GM19240 (cell line): ENCODE results near the gene PSORS1C1.

Experiments
- DNase-seq: peaks from one replicate; pipeline ENCODE4 v3.0.0; 2011; ENCODE audit warnings: low spot score; ENCODE audit not compliant: insufficient read length

The PSORS1C1 gene

DNA sequence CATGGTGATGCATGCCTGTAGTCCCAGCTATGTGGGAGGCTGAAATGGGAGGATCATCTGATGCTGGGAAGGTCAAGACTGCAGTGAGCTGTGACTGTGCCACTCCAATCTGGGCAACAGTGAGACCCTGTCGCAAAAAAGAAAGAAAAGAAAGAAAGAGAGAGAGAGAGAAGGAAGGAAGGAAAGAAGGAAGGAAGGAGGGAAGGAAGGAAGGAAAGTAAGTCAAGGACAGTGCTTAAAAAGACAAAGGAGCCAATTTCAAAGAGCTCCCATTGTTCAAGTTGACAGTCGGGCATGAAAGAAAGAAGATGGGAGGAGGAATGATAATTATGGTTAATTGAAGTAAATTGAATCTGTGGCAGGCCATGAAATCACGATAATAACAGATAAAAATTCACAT, 18.4 kb upstream of the PSORS1C1 start:
- DNase-seq = no peak

DNA sequence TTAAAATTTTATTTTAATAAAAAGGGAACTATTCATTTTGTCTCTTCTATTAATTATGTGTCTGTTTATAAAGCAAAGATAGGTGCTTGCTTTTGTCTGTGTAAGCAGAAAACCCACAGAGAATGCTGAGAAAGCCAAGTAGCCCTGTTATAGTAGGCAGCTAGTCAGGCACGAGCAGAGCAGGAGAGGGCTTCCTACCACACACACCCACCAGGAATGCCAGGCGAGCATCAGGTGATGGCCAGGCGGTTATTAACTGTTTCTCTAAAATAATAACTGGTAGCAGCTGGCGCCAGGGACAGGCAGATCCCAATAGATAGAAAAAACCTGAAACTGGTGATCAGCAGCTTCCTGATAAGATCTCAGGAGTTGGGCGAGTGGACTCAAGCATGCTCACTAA, 17.9 kb upstream of the PSORS1C1 start:
- DNase-seq = no peak

DNA sequence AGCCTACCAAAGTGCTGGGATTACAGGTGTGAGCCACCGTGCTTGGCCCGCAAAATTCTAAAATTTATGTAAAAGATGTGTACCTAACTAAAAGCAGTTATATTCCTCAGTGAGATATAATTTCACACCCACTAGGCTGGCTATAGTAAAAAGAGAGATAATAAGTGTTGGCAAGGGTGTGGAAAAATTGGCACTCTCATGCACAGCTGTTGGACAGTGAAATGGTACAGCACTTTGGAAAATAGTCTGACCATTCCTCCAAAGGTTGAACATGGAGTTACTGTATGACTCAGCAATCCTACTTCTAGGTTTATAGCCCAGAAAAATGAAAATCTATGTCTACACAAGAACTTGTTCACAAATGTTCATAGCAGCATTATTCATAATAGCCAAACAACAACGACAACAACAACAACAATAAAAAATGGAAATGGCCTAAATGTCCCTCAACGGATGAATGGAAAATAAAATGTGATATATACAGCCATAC, 16.1 kb upstream of the PSORS1C1 start:
- DNase-seq = no peak

DNA sequence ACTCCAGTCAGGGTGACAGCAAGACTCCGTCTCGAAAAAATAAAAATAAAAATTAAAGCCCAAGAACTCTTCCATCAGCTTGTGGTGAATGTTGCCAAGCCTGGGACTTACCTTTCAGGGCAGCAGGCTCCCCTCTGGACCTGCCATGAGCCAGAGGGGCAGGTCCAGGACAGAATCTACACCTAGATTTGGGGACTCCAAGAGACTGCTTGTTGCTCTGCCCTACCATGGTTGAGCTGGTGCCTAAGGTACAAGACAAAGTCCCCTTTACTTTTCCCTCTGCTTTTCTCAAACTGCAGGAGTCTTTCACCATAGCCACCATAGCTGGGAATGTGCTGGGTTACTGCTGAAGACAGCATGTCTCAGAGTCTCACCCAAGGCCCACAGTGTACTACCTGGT, 11.5 kb upstream of the PSORS1C1 start:
- no peak for DNase-seq

DNA sequence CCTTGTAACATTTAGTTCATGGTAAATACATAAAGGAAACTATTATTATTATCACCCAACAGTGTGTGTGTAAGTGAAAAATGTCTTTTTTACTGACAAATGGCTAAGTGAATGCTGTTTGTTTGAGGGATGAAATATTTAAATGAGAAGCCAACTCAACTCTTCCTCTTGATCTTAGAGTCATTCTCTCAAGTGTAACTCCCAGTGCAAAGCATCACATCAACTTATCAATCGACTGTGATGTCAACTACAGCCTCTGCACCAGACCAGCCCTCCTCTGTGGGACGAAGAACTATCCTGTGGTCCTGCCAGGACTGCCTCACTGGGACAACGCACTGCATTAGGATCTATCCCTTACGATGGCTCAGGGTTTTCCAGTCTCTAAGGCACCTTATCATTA, 7.5 kb upstream of the PSORS1C1 start:
- DNase-seq = no peak

DNA sequence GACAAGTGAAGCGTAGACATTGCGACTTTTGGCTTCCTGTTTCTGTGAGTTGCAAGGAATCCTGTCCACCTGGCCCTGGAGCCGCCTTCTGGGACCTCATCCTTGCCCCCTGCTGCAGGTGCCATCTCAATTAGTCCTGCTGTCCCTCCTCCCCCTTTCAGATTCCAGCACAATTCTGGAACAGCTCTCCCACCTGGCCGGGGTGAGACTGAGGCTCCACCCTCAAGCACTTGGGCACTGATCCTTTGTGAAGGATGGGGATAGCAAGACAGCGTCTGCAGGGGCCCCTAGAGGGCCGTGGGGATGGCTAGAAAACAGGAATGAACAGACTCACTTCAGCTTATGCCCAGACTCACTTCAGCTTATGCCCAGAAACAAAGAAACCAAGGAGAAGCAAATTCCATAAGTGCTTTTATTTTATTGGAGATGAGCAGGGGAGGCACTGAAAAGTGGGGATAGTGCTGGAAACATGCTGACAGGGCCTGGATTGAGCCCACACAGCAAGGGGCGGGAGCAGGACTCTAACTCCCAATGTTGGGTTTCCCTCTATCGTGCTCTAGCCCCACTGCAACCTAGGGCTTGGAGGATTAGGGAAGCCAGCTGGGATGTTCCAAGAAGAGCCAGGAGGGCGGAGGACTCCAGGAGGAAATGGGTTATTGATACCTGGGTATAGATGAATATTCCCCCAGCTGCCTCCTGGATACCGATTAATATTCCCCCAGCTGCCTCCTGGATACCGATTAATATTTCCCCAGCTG, 3.6 kb upstream of the PSORS1C1 start:
- DNase-seq = no peak

DNA sequence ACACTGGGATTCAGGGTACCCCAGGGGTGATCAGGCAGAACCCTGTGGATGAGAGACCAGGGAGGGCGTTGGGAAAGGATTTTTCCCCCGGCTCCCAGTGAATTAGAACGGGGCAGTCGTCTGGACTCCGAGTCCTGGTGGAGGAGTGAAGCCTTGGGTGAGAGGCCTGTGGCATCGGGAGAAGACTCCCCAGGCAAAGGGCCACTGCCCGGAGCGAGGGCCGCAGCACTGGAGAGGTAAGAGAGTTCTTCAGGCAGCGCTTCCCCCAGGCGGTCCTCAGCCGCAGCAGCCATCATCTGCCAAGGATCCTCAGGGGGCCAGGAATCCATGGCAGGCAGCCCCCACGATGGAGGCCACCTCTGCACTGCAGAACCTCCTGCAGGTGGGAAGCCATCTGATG, 2.9 kb upstream of the PSORS1C1 start:
- no peak for DNase-seq

DNA sequence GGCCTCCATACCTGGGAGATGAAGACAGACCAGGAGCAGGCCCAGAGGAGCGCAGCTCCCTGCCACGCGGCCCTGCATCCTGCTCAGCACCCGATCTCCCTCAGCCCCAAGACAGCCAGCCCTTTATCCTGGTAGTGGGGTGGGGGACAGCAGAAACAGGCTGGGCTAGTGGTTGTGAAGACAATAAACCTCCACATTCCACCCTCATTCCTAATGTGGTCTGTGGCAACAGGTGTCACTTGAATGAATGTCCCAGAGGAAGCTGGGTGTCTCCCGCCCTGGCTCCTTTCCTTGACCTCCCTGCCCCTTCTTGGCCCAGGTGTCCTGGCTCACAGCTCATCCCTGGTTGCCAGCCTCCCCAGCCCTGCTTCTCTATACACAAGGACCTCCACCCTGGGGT, 2.1 kb upstream of the PSORS1C1 start, which contains the start of gene C6orf15:
C6orf15 (minus strand) TSS at position 98 of the 400 bp plus-strand sequence; CDS start at position 78, 20 bp downstream.
- DNase-seq = no peak

DNA sequence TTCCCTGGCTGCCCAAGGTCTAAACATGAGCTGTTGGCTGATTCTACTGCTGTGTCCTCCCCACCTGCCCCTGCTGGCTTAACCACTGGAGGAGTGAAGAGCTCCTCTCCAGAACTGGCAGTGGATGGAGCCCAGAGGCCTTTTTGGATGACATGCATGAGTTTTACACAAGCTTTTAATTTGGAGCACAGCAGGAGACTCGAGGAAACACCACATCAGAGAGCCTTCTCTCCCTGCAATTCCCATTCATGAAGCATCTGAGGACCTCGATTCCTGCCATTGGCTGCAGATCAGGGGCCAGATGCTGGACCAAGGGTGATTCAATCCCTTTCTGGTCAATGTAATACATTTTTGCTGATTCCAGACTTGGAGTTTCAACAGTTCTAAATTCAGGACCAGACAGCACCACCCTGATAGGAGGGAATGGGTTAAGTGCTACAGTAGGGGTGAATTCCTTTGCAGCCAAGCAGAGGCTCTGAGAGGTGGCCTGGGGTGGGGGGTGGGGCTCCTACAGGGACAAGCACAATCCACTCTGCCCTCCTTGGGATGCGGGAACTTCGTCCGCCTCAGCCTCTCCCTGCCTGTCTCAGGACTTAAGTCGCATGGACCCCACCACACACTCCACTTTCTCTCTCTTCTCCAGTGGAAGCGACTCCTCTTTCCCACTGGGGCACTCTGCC, 599 bp upstream of the PSORS1C1 start:
- no peak for DNase-seq

DNA sequence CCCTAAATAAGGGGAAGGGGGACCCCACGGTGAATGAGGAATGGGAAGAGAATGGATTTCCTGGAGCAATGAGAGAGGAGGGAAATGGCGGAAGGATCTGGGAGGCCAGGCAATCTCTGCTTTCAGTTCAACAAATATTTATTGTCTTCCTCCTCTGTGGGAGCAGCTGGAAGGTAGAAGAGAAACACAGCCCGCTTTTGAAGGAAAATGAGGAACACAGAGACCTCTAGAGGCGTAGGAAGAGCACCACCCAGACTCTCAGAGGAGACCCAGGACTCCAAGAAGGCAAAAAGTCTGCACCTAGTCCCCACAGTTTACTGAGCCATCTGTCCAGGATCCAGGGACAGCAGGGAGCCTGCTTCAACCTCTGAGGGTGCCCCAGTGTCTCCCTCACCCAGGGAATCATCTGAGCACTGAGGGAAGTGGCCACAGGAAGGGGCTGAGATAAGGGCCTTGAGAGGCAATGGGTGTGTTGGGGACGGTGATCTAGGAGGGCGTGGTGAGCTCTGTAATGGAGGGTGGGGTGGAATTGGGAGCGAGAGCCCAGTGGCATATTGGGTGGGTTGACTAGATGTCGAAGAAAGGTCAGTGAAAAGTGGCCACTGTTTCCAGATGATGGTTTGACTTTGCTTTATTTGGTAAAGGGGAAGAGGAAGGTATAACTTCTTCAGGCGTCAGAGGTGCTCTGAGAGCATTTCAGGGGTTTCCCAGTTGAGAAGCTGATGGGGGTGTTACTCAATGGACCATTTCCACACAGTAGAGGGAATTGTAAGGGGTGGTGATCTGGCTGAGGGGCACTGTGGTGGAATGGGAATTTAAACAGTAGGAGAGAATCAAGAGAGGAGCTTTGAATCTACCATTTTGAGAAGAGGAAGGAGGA, 610 bp downstream of the PSORS1C1 start:
- no peak for DNase-seq

DNA sequence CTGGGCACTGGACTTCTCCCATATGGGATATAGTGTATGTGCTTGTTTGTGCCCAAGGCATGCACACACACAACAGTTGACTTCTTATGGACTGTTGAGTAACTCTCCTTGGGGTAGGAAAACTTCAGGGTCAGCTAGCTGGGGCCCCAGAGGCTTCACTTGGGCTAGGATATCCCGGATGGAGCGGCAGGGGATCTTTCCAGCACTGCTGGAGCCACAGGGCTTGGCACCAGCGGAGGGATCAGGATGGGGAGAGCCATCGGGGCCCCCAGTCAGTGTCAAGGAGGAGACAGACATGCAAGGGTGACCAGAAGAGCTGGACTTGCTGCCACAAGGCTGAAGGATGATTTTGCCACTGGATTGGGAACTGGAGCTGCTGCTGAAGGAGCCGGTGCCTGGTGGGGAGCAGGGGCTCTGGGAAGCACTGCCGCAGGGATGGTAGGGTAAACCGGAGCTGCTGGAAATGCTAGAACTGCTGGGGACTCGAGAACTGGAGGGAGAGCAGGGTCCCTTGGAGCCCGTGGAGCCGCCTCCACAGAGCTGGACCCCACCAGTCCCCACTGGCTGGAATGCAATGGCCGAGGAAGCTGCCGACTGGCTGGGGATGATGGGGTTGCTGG, 1.5 kb downstream of the PSORS1C1 start:
- DNase-seq = no peak

DNA sequence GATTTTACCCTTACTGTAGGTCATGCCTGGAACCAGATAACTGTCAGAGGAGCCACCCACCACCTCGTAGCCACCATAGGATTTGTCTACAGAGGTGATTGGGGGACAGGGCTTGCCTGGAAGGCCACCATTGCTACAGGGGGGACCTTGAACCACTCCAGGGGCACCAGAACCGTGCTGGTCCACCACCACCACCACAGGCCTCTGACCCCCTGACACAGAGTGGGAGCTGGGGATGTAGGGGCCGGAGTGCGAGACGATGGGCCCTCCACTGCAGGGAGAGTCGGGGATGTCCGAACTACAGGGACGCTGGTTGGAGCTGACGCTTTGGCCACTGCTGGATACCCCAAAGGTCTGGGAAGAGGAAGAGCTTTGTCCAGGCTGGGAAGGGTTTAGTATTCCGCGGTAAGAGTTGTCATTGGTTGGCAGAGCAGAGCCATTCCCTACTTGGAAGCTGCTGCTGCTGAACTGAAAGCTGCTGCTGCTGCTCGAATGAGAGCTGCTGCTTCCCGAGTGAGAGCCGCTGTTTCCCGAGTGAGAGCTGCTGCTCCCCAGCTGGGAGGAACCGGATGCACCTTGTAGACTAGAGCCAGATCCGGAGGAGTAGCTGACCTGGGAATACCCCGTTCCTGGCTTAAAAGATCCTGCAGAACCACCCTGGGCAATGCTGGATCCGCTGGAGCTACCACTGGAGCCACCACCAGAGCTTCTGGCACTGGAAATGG, 2.2 kb downstream of the PSORS1C1 start:
- no peak for DNase-seq

DNA sequence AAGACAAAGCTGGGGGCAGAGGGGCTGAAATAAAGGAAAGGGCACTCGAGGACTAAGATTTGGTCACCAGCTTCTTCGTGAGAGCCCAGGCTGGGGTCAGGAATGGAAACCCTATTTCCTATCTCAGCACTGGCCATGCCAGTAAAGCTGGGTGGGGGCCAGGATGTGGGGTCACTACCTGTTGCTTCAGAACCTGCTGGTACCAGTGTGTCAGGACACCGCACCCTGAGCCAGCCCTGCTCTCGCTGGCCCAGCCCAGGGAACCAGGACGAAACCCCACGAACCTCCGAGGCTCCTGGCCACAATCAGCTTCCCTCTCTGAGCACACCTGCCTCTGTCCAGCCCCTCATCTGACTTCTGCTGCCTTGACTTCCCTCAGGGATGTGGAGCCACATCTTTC, 3.6 kb downstream of the PSORS1C1 start:
- DNase-seq = no peak

DNA sequence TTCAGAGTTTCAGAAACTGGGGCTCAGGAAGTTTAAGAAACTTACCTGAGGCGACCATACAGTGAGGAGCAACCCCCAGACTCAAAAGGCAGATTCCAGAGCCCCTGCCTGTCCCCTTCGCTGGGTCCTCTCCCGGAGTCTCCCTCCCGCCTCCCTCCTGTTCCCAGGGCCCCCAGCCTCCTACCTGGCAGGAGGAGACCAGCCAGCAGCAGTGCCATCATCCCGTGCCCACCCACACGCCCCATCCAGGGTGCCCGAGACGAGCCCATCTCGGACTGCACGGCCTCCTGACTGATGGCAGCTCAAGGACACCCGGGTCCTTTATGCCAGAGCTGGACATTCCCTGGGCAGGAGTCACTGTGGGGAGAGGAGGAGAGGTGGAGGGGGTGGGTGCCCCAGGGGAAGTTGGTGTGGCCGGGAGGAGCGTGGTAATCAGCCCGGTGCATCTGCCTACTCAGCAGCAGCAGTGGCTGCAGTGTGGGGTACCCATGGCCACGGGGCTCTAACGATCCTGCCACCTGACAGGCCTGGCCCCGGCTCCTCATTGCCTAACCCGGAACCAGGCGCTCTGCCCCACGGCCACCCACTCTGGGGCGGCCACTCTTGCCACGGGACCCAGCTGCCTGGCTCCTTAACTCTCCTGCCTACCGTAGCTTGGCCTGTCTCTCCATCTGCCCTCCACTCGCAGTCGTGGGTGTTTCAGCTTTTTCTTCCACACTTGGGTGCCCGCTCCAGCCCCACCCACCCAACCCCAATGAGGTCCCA, 5.7 kb downstream of the PSORS1C1 start, which contains the start of gene CDSN:
CDSN (minus strand) TSS at position 296 of the 765 bp plus-strand sequence; CDS start at position 269, 27 bp downstream.
- no peak for DNase-seq

DNA sequence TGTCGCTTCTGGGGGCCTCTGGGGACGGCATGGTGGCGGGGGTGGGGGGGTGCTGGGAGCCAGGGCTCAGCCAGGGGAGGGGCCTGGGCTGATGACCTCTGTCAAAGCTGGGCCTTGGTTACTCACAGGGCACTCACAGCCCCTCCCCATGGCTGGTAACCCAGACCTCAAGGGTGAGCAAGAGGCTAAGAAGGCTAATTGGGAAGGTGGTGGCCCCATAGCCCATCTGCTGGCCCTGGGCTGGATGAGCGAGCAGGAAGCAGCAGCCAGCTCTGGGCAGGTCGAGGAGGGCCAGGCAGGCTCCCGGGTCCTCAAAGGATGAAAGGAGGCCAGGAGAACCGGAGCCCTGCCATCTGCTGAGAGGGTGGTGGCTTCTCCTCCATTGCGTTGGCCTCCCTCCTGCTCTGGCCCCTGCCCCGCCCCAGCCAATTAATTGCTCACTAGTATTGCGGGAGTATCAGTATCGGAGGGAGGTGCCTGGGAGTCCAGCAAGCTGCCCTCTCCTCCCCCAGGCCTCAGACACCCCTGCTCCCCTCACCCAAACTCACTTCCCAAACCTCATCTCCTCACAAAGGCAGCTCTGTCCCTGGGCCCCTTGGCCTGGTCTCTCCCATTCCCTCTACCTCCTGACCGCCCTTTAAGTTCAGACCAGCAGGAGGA, 6.7 kb downstream of the PSORS1C1 start:
- no peak for DNase-seq

DNA sequence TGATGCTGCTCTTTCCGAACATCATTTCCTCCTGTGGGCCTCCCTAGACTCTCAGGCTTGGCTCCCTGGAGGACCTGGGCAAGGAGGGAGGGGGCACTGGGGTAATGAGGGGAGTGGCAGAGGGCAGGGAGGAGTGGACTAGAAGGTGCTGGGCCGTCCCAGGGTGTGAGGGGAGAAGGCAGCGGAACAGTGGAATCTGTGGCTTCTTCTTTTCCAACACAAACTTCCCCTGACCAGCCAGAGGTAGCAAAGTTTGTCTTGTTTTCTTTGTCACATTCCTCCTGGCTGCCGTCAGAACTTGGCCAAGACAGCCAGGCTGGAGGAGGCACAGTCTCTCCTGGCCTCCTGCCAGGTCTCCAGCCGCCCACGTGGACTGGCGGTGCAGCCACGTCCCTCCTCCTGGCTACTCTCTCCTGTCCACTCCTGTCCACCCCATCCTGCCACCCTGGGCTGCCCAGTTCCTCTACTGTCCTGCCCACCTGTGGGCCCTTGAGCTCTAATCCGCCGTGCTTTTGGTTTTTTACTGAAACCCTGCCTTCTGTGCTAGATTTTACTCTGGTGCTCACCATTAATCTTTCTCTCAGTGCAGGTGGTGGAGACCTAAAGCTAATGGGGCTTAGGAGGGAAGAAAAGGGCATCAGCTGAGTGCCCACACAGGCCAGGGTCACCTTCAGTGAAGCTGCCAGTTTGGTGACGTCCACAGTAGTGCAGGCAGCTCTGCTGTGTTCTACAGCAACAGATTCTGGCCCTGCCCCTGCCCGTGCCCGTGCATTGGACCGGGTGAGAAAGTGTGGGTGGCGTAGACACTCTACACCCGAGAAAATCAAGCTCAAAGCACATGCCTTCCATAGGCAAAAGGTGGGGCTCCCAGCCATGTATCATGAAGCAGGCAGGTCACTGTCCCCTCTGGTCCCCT, 8.4 kb downstream of the PSORS1C1 start:
- DNase-seq = no peak

DNA sequence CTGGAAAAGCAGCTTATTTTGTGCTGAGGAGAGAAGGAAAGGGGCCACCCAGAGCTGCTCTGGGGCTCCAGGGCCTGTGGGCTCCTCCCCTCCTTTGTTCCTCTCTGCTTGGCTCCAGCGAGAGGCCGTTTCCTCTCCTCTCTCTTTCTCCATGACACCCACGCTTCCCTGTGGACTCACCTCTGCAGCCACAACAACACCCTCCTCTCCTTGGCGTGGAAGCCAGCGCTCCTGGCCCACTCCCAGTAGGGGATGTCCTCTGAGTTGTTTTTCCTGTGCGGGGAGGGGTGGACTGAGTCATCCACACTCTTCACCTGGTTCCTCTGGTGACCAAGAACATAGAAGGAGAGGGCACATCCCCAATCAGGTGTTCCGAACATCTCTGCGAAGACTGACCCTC, 10.6 kb downstream of the PSORS1C1 start:
- no peak for DNase-seq
